HepG2 (cell line): Measurements from ENCODE around the gene API5. TPM values are rescaled to one million over a fixed set of nuclear protein-coding genes. Genes with fewer than 3 reads are reported as not detected.

ENCODE experiments used
- ATAC-seq: fragments of 200-7000 bp; cut with Tn5 transposase; 3 replicates; pipeline ENCODE4 v1.9.1; 2020; ENCODE audit warnings: mild to moderate bottlenecking, moderate library complexity
- BruUV-seq: library from RNA; stranded (reverse); fragments of 400-500 nt; replicated peaks from 2 replicates; lab custom pipeline; 2021; lab: Mats Ljungman, UMichigan
- CTCF ChIA-PET: fragments of 300-600 bp; formaldehyde crosslinking; extraction: SDS; loops from one replicate; lab custom pipeline; 2021; ENCODE audit warnings: low total read pairs, inconsistent platforms, low intra/inter-chr PET ratio; lab: Yijun Ruan, JAX
- POLR2A ChIA-PET: fragments of 350-600 bp; sonication (Branson Sonifier 250); formaldehyde crosslinking; loops from one replicate; lab custom pipeline; 2020; ENCODE audit warnings: antibody characterized with exemption, inconsistent platforms; lab: Yijun Ruan, JAX
- DNase-seq: peaks from one replicate; pipeline ENCODE4 v3.0.0-alpha.2; 2015; ENCODE audit warnings: low spot score
- FAIRE-seq: peaks from 3 replicates; lab custom pipeline; 2011; peaks lifted over from hg19 to GRCh38; lab: Jason Lieb, UNC
- H2AFZ ChIP-seq: one replicate; pipeline ENCODE4 v1.6.1; 2011; ENCODE audit warnings: low read length, inconsistent platforms
- H3K27ac ChIP-seq: fragments of 300-600 bp; 3 replicates; pipeline ENCODE4 v1.8.0; 2011; ENCODE audit warnings: mixed run types, mild to moderate bottlenecking, mixed read lengths, low read length, inconsistent platforms; ENCODE audit not compliant: insufficient read depth; ENCODE audit errors: extremely low read length
- H3K27me3 ChIP-seq, 2 experiments: fragments of 200-600 bp in 1 of 2; 2 replicates in 1 of 2; 3 replicates in 1 of 2; pipeline versions ENCODE4 v1.6.0 to v1.8.0; 2011; ENCODE audit warnings: low read length in 2 of 2, mild to moderate bottlenecking in 2 of 2, moderate library complexity in 2 of 2, inconsistent platforms in 1 of 2; ENCODE audit not compliant: insufficient read depth in 2 of 2, control insufficient read depth in 1 of 2
- H3K36me3 ChIP-seq, 2 experiments: fragments of 200-600 bp in 1 of 2; replicated peaks in 1 of 2; 2 replicates in 1 of 2; 3 replicates in 1 of 2; pipeline versions ENCODE4 v1.5.1 to v1.8.0; 2011; ENCODE audit warnings: low read length in 2 of 2, inconsistent platforms in 1 of 2; ENCODE audit not compliant: insufficient read depth in 2 of 2, control insufficient read depth in 1 of 2
- H3K4me1 ChIP-seq: 2 replicates; pipeline ENCODE4 v1.5.1; 2012; ENCODE audit warnings: low read length, inconsistent platforms; ENCODE audit not compliant: insufficient read depth
- H3K4me2 ChIP-seq: 2 replicates; pipeline ENCODE4 v1.6.0; 2011; ENCODE audit warnings: low read depth, low read length, inconsistent platforms
- H3K4me3 ChIP-seq, 3 experiments: fragments of 200-600 bp in 1 of 3; sonication (generic), shearing (Covaris generic) in 1 of 3; replicated peaks in 1 of 3; 2 replicates each; pipeline ENCODE4 v1.5.1; 2011 to 2016; ENCODE audit warnings: low read length in 3 of 3, inconsistent platforms in 2 of 3, low read depth in 2 of 3, mild to moderate bottlenecking in 2 of 3, control low read depth in 1 of 3, mixed read lengths in 1 of 3; ENCODE audit not compliant: insufficient read depth in 1 of 3
- H3K79me2 ChIP-seq: one replicate; pipeline ENCODE4 v1.6.1; 2011; ENCODE audit warnings: low read length, inconsistent platforms; ENCODE audit not compliant: insufficient read depth
- H3K9ac ChIP-seq: 2 replicates; pipeline ENCODE4 v1.6.0; 2011; ENCODE audit warnings: mild to moderate bottlenecking, low read depth, low read length, inconsistent platforms; ENCODE audit not compliant: insufficient read depth
- H3K9me3 ChIP-seq: 2 replicates; pipeline ENCODE4 v1.5.1; 2012; ENCODE audit warnings: mild to moderate bottlenecking, low read length
- H4K20me1 ChIP-seq: 2 replicates; pipeline ENCODE4 v1.6.0; 2011; ENCODE audit warnings: inconsistent platforms, mild to moderate bottlenecking, low read length, moderate library complexity; ENCODE audit not compliant: insufficient read depth
- BRF2 ChIP-seq: sonication (generic); formaldehyde crosslinking; IDR thresholded peaks from 2 replicates; pipeline ENCODE4 v1.8.1; 2022; ENCODE audit warnings: mild to moderate bottlenecking, missing genetic modification reagents
- ETV5 ChIP-seq: IDR thresholded peaks from 2 replicates; pipeline ENCODE4 v1.6.1; 2018; ENCODE audit warnings: missing biosample characterization, missing genetic modification reagents, inconsistent platforms, borderline replicate concordance
- KMT2B ChIP-seq: IDR thresholded peaks from 2 replicates; pipeline ENCODE4 v1.6.1; 2016; ENCODE audit warnings: missing genetic modification reagents, missing compliant biosample characterization
- PLSCR1 ChIP-seq: sonication (generic); formaldehyde crosslinking; IDR thresholded peaks from 2 replicates; pipeline ENCODE4 v1.5.0; 2020; ENCODE audit warnings: missing genetic modification reagents, mild to moderate bottlenecking, borderline replicate concordance
- RXRA ChIP-seq: sonication (generic); formaldehyde crosslinking; IDR thresholded peaks from 2 replicates; pipeline ENCODE4 v1.5.1; 2020; ENCODE audit warnings: missing genetic modification reagents
- STAT5B ChIP-seq: sonication (generic); formaldehyde crosslinking; IDR thresholded peaks from 2 replicates; pipeline ENCODE4 v1.4.0; 2020; ENCODE audit warnings: missing genetic modification reagents
- ZFP62 ChIP-seq: sonication (generic); formaldehyde crosslinking; IDR thresholded peaks from 2 replicates; pipeline ENCODE4 v1.4.0; 2020; ENCODE audit warnings: missing genetic modification reagents
- ZNF256 ChIP-seq: sonication (generic); formaldehyde crosslinking; conservative IDR thresholded peaks from 2 replicates; pipeline ENCODE4 v1.4.0; 2020; ENCODE audit warnings: missing genetic modification reagents
- ZNF572 ChIP-seq: sonication (generic); formaldehyde crosslinking; IDR thresholded peaks from 2 replicates; pipeline ENCODE4 v1.5.1; 2020; ENCODE audit warnings: mild to moderate bottlenecking, missing genetic modification reagents
- ZNF644 ChIP-seq: IDR thresholded peaks from 2 replicates; pipeline ENCODE4 v1.6.1; 2016; ENCODE audit warnings: low read depth
- ZNF709 ChIP-seq: sonication (generic); formaldehyde crosslinking; IDR thresholded peaks from 2 replicates; pipeline ENCODE4 v1.5.0; 2020; ENCODE audit warnings: mild to moderate bottlenecking, missing genetic modification reagents
- ZNF766 ChIP-seq: sonication (generic); formaldehyde crosslinking; IDR thresholded peaks from 2 replicates; pipeline ENCODE4 v1.5.0; 2020; ENCODE audit warnings: missing genetic modification reagents, borderline replicate concordance
- WGBS: methylation state at CpG from one replicate; pipeline ENCODE4 v1.1.6; 2017; ENCODE audit warnings: low lambda C conversion rate; 5-methylcytosine and 5-hydroxymethylcytosine counted together
- in situ Hi-C: cut with HindIII; loops from 2 replicates; pipeline ENCODE4 v1.10.0; 2017; ENCODE audit warnings: low pct_unique_long_range_greater_than_20kb; ENCODE audit not compliant: extremely low pct_ligation_motif_present
- intact Hi-C: fragments of 100-400 bp; cut with micrococcal nuclease; formaldehyde crosslinking; loops from one replicate; pipeline ENCODE4 v1.10.0; 2022; ENCODE audit not compliant: unreplicated experiment
- polyA plus RNA-seq, 8 experiments: library from polyadenylated mRNA; depleted of rRNA in 3 of 8; stranded (reverse) in 7 of 8; unstranded in 1 of 8; fragments of >200 nt; fragmentation: Illumina TruSeq in 4 of 8; extraction: Trizol in 4 of 8; gene quantifications; 2 replicates each; pipeline versions ENCODE4 v1.2.1 to v1.2.3, GENCODE V29; 2011 to 2016; ENCODE audit warnings: low read depth in 4 of 8, missing spikeins in 1 of 8, mixed read lengths in 1 of 8; ENCODE audit not compliant: insufficient read depth in 1 of 8
- total RNA-seq, 5 experiments: library from RNA; depleted of rRNA; stranded (reverse); fragments of >200 nt; fragmentation: Illumina TruSeq; extraction: Trizol; gene quantifications; 2 replicates each; pipeline ENCODE4 v1.2.3, GENCODE V29; 2016; ENCODE audit warnings: low read depth in 1 of 5
- TF ChIP-seq, protein P1 (sequence below): IDR thresholded peaks from 2 replicates; pipeline ENCODE4 v1.6.1; 2016; ENCODE audit warnings: mild to moderate bottlenecking
- TF ChIP-seq, protein P2 (sequence below), 2 experiments: fragments of 450-650 bp in 1 of 2; sonication (generic) in 1 of 2; formaldehyde crosslinking in 1 of 2; IDR thresholded peaks; 2 replicates each; pipeline versions ENCODE4 v1.6.1 to v1.8.0; 2016 to 2022; ENCODE audit warnings: antibody characterized with exemption in 1 of 2, mild to moderate bottlenecking in 1 of 2, missing genetic modification reagents in 1 of 2

API5 gene
- total and polyA plus RNA-seq, 2 of the 13 experiments (the other 11 are each of a cell fraction or from before 2014, with no cell fraction given): 21.6 to 59.0 TPM

DNA sequence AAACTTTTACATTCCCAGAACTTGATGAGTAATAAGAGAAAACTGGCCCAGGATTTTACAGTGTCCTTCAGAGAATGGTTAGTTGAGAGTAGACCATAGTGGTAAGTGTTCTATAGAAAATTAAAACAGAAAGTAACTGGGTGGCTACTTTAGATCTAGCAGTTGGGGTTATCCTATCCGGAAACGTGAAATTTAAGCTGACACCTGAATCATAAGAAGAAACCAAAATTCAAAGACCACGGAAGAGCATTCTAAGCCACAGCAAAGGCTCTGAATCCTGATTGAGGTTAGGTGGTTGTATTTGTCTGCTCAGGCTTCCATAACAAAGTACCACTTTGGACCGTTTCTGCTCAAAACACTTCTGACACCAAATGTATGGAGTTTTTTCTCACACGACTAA lies 80.9 kb downstream of the API5 start:
- no peaks in the 10 kb centered on the region for H3K79me2 ChIP-seq
- CTCF ChIA-PET: no interaction called here
- H3K4me2 ChIP-seq: no peak overlapping the region
- FAIRE-seq: no peak
- POLR2A ChIA-PET: no interaction called here
- peaks cover 17 to 57% of the 10 kb centered on the region in 2 experiments; a peak in 4 of 5 replicates for H3K36me3 ChIP-seq
- in situ Hi-C loops (no loop called here), intact Hi-C loops (no loop called here)
- 96% methylated on average over 5 of the region's 5 CpGs for WGBS
- H3K9ac ChIP-seq: no peak overlapping the region
- H2AFZ ChIP-seq: no peak overlapping the region
- no peaks in the 10 kb centered on the region for H3K9me3 ChIP-seq
- H4K20me1 ChIP-seq: no peaks in the 10 kb centered on the region
- no peak overlapping the region for H3K4me3 ChIP-seq
- ATAC-seq: no peak
- no peaks in the 10 kb centered on the region for H3K27me3 ChIP-seq
- no TSS peak for BruUV-seq
- H3K4me1 ChIP-seq: no peaks in the 10 kb centered on the region
- no peak overlapping the region for H3K27ac ChIP-seq
- DNase-seq: no peak
- TF ChIP-seq, protein P1, sequence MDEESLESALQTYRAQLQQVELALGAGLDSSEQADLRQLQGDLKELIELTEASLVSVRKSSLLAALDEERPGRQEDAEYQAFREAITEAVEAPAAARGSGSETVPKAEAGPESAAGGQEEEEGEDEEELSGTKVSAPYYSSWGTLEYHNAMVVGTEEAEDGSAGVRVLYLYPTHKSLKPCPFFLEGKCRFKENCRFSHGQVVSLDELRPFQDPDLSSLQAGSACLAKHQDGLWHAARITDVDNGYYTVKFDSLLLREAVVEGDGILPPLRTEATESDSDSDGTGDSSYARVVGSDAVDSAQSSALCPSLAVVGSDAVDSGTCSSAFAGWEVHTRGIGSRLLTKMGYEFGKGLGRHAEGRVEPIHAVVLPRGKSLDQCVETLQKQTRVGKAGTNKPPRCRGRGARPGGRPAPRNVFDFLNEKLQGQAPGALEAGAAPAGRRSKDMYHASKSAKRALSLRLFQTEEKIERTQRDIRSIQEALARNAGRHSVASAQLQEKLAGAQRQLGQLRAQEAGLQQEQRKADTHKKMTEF (CRISPR knock-in tag): no peak
- TF ChIP-seq ZNF766 (CRISPR knock-in tag) (no peak), PLSCR1 (CRISPR knock-in tag) (no peak), RXRA (CRISPR knock-in tag) (no peak), BRF2 (CRISPR knock-in tag) (no peak), ETV5 (CRISPR knock-in tag) (no peak), ZNF644 (no peak), ZFP62 (CRISPR knock-in tag) (no peak), STAT5B (CRISPR knock-in tag) (no peak), KMT2B (CRISPR knock-in tag) (no peak), ZNF709 (CRISPR knock-in tag) (no peak), ZNF572 (CRISPR knock-in tag) (no peak), ZNF256 (no peak)
- TF ChIP-seq, protein P2, sequence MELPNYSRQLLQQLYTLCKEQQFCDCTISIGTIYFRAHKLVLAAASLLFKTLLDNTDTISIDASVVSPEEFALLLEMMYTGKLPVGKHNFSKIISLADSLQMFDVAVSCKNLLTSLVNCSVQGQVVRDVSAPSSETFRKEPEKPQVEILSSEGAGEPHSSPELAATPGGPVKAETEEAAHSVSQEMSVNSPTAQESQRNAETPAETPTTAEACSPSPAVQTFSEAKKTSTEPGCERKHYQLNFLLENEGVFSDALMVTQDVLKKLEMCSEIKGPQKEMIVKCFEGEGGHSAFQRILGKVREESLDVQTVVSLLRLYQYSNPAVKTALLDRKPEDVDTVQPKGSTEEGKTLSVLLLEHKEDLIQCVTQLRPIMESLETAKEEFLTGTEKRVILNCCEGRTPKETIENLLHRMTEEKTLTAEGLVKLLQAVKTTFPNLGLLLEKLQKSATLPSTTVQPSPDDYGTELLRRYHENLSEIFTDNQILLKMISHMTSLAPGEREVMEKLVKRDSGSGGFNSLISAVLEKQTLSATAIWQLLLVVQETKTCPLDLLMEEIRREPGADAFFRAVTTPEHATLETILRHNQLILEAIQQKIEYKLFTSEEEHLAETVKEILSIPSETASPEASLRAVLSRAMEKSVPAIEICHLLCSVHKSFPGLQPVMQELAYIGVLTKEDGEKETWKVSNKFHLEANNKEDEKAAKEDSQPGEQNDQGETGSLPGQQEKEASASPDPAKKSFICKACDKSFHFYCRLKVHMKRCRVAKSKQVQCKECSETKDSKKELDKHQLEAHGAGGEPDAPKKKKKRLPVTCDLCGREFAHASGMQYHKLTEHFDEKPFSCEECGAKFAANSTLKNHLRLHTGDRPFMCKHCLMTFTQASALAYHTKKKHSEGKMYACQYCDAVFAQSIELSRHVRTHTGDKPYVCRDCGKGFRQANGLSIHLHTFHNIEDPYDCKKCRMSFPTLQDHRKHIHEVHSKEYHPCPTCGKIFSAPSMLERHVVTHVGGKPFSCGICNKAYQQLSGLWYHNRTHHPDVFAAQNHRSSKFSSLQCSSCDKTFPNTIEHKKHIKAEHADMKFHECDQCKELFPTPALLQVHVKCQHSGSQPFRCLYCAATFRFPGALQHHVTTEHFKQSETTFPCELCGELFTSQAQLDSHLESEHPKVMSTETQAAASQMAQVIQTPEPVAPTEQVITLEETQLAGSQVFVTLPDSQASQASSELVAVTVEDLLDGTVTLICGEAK (IDR thresholded peaks at IDR 0.05): no peak
- TF ChIP-seq, protein P2 (CRISPR knock-in tag; IDR thresholded peaks at IDR 0.05): no peak
